ENCODE measurements around the gene TAS1R2.
"Not testable (repeated sequence)": the region's sequence is repeated elsewhere in the genome, so short reads cannot be mapped to it uniquely, and the experiment has no call there.

GRCh38 chr1:18870595-18870865, 11.1 kb upstream of the TAS1R2 start:
- not testable (repeated sequence) for TF ChIP-seq NRF1 (IDR thresholded peaks at IDR 0.05; ENCODE audit: low read depth, low read length); GTF2F1 (IDR thresholded peaks at IDR 0.05; ENCODE audit: borderline replicate concordance, low read depth, low read length); BACH1 (IDR thresholded peaks at IDR 0.05; ENCODE audit: low read length); SIX5 (IDR thresholded peaks at IDR 0.05; ENCODE audit: low read depth, low read length); PHF8 (conservative IDR thresholded peaks at IDR 0.05; ENCODE audit: low read depth, low read length)
